ENCODE measurements around the gene ECI1.

Gene ECI1

DNA sequence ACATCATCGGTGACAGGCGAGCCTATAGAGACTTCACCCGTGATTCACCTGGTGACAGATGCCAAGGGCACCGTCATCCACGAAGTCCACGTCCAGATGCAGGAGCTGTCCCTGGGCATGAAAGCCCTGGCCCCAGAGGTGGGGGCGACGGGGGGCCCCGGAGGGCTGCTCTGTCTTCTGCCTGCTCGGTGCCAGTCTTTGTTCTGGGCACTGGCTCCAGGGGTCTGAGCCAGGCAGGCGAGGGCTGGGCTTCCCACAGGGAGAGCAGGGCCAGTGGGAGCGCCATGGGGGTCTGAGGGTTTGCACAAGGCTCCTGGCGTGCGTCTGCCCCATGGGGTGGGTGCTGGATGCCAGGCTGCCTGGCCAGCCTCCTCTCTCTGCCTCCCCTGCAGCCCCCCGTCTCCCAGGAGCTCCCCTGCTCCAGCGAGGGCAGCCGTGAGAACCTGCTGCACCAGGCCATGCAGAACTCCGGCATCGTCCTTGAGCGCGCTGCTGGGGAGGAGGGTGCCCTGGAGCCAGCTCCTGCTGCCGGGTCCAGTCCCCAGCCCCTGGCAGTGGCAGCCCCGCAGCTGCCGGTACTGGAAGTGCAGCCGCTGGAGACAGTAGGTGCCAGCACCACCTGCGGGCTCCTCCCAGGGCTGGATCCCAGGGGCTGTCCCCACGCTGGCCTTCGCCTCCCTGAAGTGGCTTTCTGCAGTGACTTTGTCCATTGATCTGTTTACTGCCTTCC, 18.2 kb downstream of the ECI1 start:
- Histone ChIP-seq H2BK5ac (ENCODE audit: low read depth, low read length, poor library complexity) (no peak overlapping the region), H3K4me1 (ENCODE audit: control insufficient read depth in 1 of 2, insufficient read depth in 2 of 2, low read length in 2 of 2) (peaks cover 13 to 17% of the 10 kb centered on the region in 2 experiments), H4K8ac (ENCODE audit: low read depth, low read length) (no peak overlapping the region), H3K27ac (ENCODE audit: low read depth, low read length) (no peak overlapping the region), H2BK120ac (ENCODE audit: insufficient read depth, low read length, poor library complexity) (no peak overlapping the region), H3K4me3 (ENCODE audit: low read depth, low read length) (no peak overlapping the region), H3K79me2 (ENCODE audit: control insufficient read depth, insufficient read depth, low read length, poor library complexity) (no peaks in the 10 kb centered on the region), H3K36me3 (ENCODE audit: control insufficient read depth in 1 of 2, insufficient read depth in 2 of 2, low read length in 2 of 2) (peaks cover 69 to 75% of the 10 kb centered on the region in 2 experiments), H3K9ac (ENCODE audit: low read length) (no peak overlapping the region), H4K91ac (ENCODE audit: low read depth, low read length) (no peak overlapping the region), H3K14ac (ENCODE audit: low read length) (no peak overlapping the region), H3K27me3 (ENCODE audit: insufficient read depth, low read length) (peaks cover 18% of the 10 kb centered on the region), H2AK5ac (ENCODE audit: low read length) (no peak overlapping the region), H3K4me2 (ENCODE audit: low read length) (no peak overlapping the region), H2BK12ac (ENCODE audit: low read length) (no peak overlapping the region), H4K12ac (ENCODE audit: low read depth, low read length) (no peak overlapping the region), H3K23ac (ENCODE audit: low read length) (no peak overlapping the region), H3K79me1 (ENCODE audit: low read length) (no peaks in the 10 kb centered on the region), H3K9me3 (ENCODE audit: insufficient read depth, low read depth, low read length) (peaks cover 5% of the 10 kb centered on the region), H2AFZ (ENCODE audit: insufficient read depth, low read length, poor library complexity) (no peak overlapping the region), H3K4ac (ENCODE audit: low read depth, low read length) (no peak overlapping the region), H3K18ac (ENCODE audit: low read length) (no peak overlapping the region)
- no CpG with 5 or more reads among the region's 28 CpGs for WGBS (ENCODE audit: extremely low coverage, insufficient coverage, insufficient read length)
- no peak for DNase-seq

DNA sequence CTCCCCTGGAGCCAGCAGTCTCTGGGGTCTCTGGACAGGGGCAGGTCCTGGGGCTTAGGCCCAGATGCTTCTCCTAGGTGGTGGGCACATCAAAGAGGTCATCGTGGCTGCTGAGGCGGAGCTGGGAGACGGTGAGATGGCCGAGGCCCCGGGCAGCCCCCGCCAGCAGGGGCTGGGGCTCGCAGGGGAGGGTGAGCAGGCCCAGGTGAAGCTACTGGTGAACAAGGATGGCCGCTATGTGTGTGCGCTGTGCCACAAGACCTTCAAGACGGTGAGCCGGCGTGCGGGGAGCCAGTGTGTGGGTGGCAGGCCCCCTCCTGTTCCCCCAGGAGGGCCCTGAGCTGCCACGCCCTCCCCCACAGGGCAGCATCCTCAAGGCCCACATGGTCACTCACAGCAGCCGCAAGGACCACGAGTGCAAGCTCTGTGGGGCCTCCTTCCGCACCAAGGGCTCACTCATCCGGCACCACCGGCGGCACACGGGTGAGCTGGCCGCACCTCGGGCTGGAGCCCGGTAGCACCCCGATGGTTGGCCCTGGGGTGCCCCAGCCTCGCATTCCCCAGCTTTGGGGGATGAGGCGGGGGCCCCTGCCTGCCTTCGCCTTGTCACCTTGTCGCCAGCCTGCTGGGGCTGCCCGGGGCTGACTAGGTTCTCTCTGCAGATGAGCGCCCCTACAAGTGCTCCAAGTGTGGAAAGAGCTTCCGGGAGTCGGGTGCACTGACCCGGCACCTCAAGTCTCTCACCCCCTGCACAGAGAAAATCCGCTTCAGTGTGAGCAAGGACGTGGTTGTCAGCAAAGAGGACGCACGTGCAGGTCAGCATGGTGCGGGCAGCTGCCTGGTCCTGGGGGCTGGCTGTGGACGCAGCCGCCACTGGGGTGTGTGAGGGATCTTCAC, 19.0 kb downstream of the ECI1 start:
- Histone ChIP-seq H4K8ac (ENCODE audit: low read depth, low read length) (no peak overlapping the region), H3K79me2 (ENCODE audit: control insufficient read depth, insufficient read depth, low read length, poor library complexity) (peaks cover 2% of the 10 kb centered on the region), H2BK12ac (ENCODE audit: low read length) (no peak overlapping the region), H3K4me1 (ENCODE audit: control insufficient read depth in 1 of 2, insufficient read depth in 2 of 2, low read length in 2 of 2) (peaks cover 11 to 19% of the 10 kb centered on the region in 2 experiments), H3K79me1 (ENCODE audit: low read length) (no peaks in the 10 kb centered on the region), H4K12ac (ENCODE audit: low read depth, low read length) (no peak overlapping the region), H3K18ac (ENCODE audit: low read length) (no peak overlapping the region), H3K9me3 (ENCODE audit: insufficient read depth, low read depth, low read length) (peaks cover 5% of the 10 kb centered on the region), H2BK5ac (ENCODE audit: low read depth, low read length, poor library complexity) (no peak overlapping the region), H4K91ac (ENCODE audit: low read depth, low read length) (no peak overlapping the region), H3K36me3 (ENCODE audit: control insufficient read depth in 1 of 2, insufficient read depth in 2 of 2, low read length in 2 of 2) (peaks cover 71 to 79% of the 10 kb centered on the region in 2 experiments), H3K23ac (ENCODE audit: low read length) (no peak overlapping the region), H3K4ac (ENCODE audit: low read depth, low read length) (no peak overlapping the region), H3K4me3 (ENCODE audit: low read depth, low read length) (no peak overlapping the region), H2BK120ac (ENCODE audit: insufficient read depth, low read length, poor library complexity) (no peak overlapping the region), H3K27me3 (ENCODE audit: insufficient read depth, low read length) (peaks cover 10% of the 10 kb centered on the region), H2AFZ (ENCODE audit: insufficient read depth, low read length, poor library complexity) (no peak overlapping the region), H2AK5ac (ENCODE audit: low read length) (no peak overlapping the region), H3K27ac (ENCODE audit: low read depth, low read length) (no peak overlapping the region), H3K4me2 (ENCODE audit: low read length) (no peak overlapping the region), H3K9ac (ENCODE audit: low read length) (no peak overlapping the region), H3K14ac (ENCODE audit: low read length) (no peak overlapping the region)
- whole genome bisulfite sequencing (ENCODE audit: extremely low coverage, insufficient coverage, insufficient read length) = no CpG with 5 or more reads among the region's 41 CpGs
- DNase-seq = no peak

- no peak overlapping the region for H4K12ac ChIP-seq (ENCODE audit: low read depth, low read length)
- H3K27ac ChIP-seq (ENCODE audit: low read depth, low read length) = no peak overlapping the region
- no peak overlapping the region for H3K23ac ChIP-seq (ENCODE audit: low read length)
- peaks cover 3 to 10% of the 10 kb centered on the region in 2 experiments for H3K4me1 ChIP-seq (ENCODE audit: control insufficient read depth in 1 of 2, insufficient read depth in 2 of 2, low read length in 2 of 2)
- H3K27me3 ChIP-seq (ENCODE audit: insufficient read depth, low read length) = peaks cover 2% of the 10 kb centered on the region
- H2BK120ac ChIP-seq (ENCODE audit: insufficient read depth, low read length, poor library complexity) = no peak overlapping the region
- no peak overlapping the region for H2BK5ac ChIP-seq (ENCODE audit: low read depth, low read length, poor library complexity)
- no CpG with 5 or more reads among the region's 29 CpGs for whole genome bisulfite sequencing (ENCODE audit: extremely low coverage, insufficient coverage, insufficient read length)
- no peaks in the 10 kb centered on the region for H3K79me1 ChIP-seq (ENCODE audit: low read length)
- peaks cover 8% of the 10 kb centered on the region for H3K9me3 ChIP-seq (ENCODE audit: insufficient read depth, low read depth, low read length)
- H3K9ac ChIP-seq (ENCODE audit: low read length) = no peak overlapping the region
- no peak overlapping the region for H3K4me3 ChIP-seq (ENCODE audit: low read depth, low read length)
- no peak overlapping the region for H3K14ac ChIP-seq (ENCODE audit: low read length)
- no peak overlapping the region for H2BK12ac ChIP-seq (ENCODE audit: low read length)
- H3K36me3 ChIP-seq (ENCODE audit: control insufficient read depth in 1 of 2, insufficient read depth in 2 of 2, low read length in 2 of 2) = peaks cover 74 to 86% of the 10 kb centered on the region in 2 experiments
- no peak overlapping the region for H3K4me2 ChIP-seq (ENCODE audit: low read length)
- H3K4ac ChIP-seq (ENCODE audit: low read depth, low read length) = no peak overlapping the region
- no peak overlapping the region for H4K91ac ChIP-seq (ENCODE audit: low read depth, low read length)
- no peak overlapping the region for H2AFZ ChIP-seq (ENCODE audit: insufficient read depth, low read length, poor library complexity)
- H4K8ac ChIP-seq (ENCODE audit: low read depth, low read length) = no peak overlapping the region
- H3K79me2 ChIP-seq (ENCODE audit: control insufficient read depth, insufficient read depth, low read length, poor library complexity) = peaks cover 2% of the 10 kb centered on the region
- DNase-seq = no peak
- H2AK5ac ChIP-seq (ENCODE audit: low read length) = no peak overlapping the region
- no peak overlapping the region for H3K18ac ChIP-seq (ENCODE audit: low read length)
Measured at GRCh38 chr16:2231016-2231931, 20.1 kb downstream of the ECI1 start.

DNA sequence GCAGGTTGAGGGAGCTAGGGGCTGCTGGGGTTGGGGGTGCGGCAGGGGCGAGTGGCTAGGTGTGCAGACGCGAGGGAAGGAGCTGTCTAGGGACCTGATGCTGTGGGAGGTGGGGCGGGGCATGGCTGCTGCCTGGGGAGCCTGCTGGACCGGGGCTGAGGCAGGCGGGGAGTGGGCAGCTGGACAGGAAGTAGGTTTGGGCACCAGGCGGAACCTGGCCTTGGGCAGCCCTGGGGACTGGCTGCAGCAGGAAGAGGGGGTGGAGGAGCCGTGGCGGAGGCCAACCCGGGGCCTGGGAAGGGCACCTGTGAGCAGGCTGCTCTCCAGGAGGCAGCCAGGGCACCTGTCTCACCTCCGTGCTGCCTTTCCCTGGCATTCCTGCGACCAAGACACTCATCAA, 21.0 kb downstream of the ECI1 start:
- peaks cover 67 to 78% of the 10 kb centered on the region in 2 experiments for H3K36me3 ChIP-seq (ENCODE audit: control insufficient read depth in 1 of 2, insufficient read depth in 2 of 2, low read length in 2 of 2)
- no peak overlapping the region for H3K14ac ChIP-seq (ENCODE audit: low read length)
- H2AFZ ChIP-seq (ENCODE audit: insufficient read depth, low read length, poor library complexity) = no peak overlapping the region
- H3K27ac ChIP-seq (ENCODE audit: low read depth, low read length) = no peak overlapping the region
- no peak overlapping the region for H4K91ac ChIP-seq (ENCODE audit: low read depth, low read length)
- no peak overlapping the region for H3K4ac ChIP-seq (ENCODE audit: low read depth, low read length)
- no CpG with 5 or more reads among the region's 13 CpGs for WGBS (ENCODE audit: extremely low coverage, insufficient coverage, insufficient read length)
- DNase-seq = no peak
- H3K9me3 ChIP-seq (ENCODE audit: insufficient read depth, low read depth, low read length) = peaks cover 7% of the 10 kb centered on the region
- no peak overlapping the region for H3K9ac ChIP-seq (ENCODE audit: low read length)
- H3K23ac ChIP-seq (ENCODE audit: low read length) = no peak overlapping the region
- H3K79me2 ChIP-seq (ENCODE audit: control insufficient read depth, insufficient read depth, low read length, poor library complexity) = peaks cover 2% of the 10 kb centered on the region
- H3K4me2 ChIP-seq (ENCODE audit: low read length) = no peak overlapping the region
- no peak overlapping the region for H2AK5ac ChIP-seq (ENCODE audit: low read length)
- peaks cover 0 to 5% of the 10 kb centered on the region in 2 experiments for H3K4me1 ChIP-seq (ENCODE audit: control insufficient read depth in 1 of 2, insufficient read depth in 2 of 2, low read length in 2 of 2)
- no peak overlapping the region for H2BK5ac ChIP-seq (ENCODE audit: low read depth, low read length, poor library complexity)
- H2BK12ac ChIP-seq (ENCODE audit: low read length) = no peak overlapping the region
- H2BK120ac ChIP-seq (ENCODE audit: insufficient read depth, low read length, poor library complexity) = no peak overlapping the region
- no peak overlapping the region for H4K8ac ChIP-seq (ENCODE audit: low read depth, low read length)
- no peaks in the 10 kb centered on the region for H3K79me1 ChIP-seq (ENCODE audit: low read length)
- no peaks in the 10 kb centered on the region for H3K27me3 ChIP-seq (ENCODE audit: insufficient read depth, low read length)
- H3K4me3 ChIP-seq (ENCODE audit: low read depth, low read length) = no peak overlapping the region
- no peak overlapping the region for H3K18ac ChIP-seq (ENCODE audit: low read length)
- H4K12ac ChIP-seq (ENCODE audit: low read depth, low read length) = no peak overlapping the region
